ENCODE measurements around the gene SPRR2G.
A peak's percentile ranks its signal among the peaks of the same experiment; 100 is the strongest.
"Not testable (repeated sequence)": the region's sequence is repeated elsewhere in the genome, so short reads cannot be mapped to it uniquely, and the experiment has no call there.

SPRR2G gene

DNA sequence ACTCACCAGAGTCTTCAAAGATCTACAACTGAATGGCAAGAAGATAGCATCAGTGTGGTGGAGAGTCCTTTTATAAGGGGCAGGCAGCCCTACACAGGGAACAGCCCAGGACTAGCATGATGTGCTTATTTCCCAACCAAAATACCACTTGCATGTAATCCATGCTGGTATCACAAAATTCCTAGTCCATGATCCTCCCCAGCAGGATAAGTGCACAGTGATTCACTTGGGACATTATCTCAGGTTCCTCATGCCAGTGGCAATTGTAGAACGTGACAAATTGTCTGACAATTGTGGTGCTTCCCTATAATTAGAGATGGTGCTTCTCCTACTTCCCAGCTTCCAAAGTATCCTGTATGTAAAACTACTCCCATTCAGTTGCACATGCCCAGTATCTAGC lies at the start of gene SPRR2G:
TSS of gene SPRR2G (minus strand) at position 45 of the 400 bp plus-strand sequence. CDS start 780 bp downstream, outside the sequence.
- H3K27ac Mint-ChIP-seq: no peak within 1 kb of the TSS
- H3K36me3 Mint-ChIP-seq (ENCODE audit: low read depth): no peaks in the 10 kb centered on the region
- peaks cover 3% of the 10 kb centered on the region for H3K27me3 Mint-ChIP-seq (ENCODE audit: low read depth, poor library complexity)
- H3K4me3 Mint-ChIP-seq: no peak within 1 kb of the TSS
- peaks cover 10% of the 10 kb centered on the region for H3K9me3 Mint-ChIP-seq
- TF ChIP-seq CTCF (IDR thresholded peaks at IDR 0.05): no peak
- DNase-seq: no peak
- H3K4me1 Mint-ChIP-seq: no peaks in the 10 kb centered on the region

- no peak for TF ChIP-seq CTCF (IDR thresholded peaks at IDR 0.05)
- no peaks in the 10 kb centered on the region for H3K36me3 Mint-ChIP-seq (ENCODE audit: low read depth)
- peaks cover 9% of the 10 kb centered on the region for H3K27me3 Mint-ChIP-seq (ENCODE audit: low read depth, poor library complexity)
- no peak overlapping the region for H3K27ac Mint-ChIP-seq
- DNase-seq: no peak
- H3K4me1 Mint-ChIP-seq: no peaks in the 10 kb centered on the region
- H3K9me3 Mint-ChIP-seq: peaks cover 27% of the 10 kb centered on the region
- no peak overlapping the region for H3K4me3 Mint-ChIP-seq
These were observed 44.5 kb upstream of the SPRR2G start for GRCh38 chr1:153195216-153195615.

- no peak overlapping the region for H3K4me3 Mint-ChIP-seq
These were observed 43.8 kb upstream of the SPRR2G start for GRCh38 chr1:153194331-153195050.

GRCh38 chr1:153192697-153193096 lies 42.0 kb upstream of the SPRR2G start:
- H3K27ac Mint-ChIP-seq: no peak overlapping the region
- DNase-seq: peak; percentile 46
- H3K9me3 Mint-ChIP-seq: peaks cover 14% of the 10 kb centered on the region
- no peak overlapping the region for H3K4me3 Mint-ChIP-seq
- peaks cover 6% of the 10 kb centered on the region for H3K27me3 Mint-ChIP-seq (ENCODE audit: low read depth, poor library complexity)
- H3K36me3 Mint-ChIP-seq (ENCODE audit: low read depth): no peaks in the 10 kb centered on the region
- no peaks in the 10 kb centered on the region for H3K4me1 Mint-ChIP-seq
- TF ChIP-seq CTCF (IDR thresholded peaks at IDR 0.05): peak; percentile 34

More at GRCh38 chr1:153194331-153195050, 43.8 kb upstream of the SPRR2G start:
- Mint-ChIP-seq H3K9me3 (peaks cover 21% of the 10 kb centered on the region), H3K4me1 (no peaks in the 10 kb centered on the region), H3K27me3 (ENCODE audit: low read depth, poor library complexity) (peaks cover 6% of the 10 kb centered on the region), H3K36me3 (ENCODE audit: low read depth) (no peaks in the 10 kb centered on the region), H3K27ac (no peak overlapping the region)
- DNase-seq: no peak
- TF ChIP-seq CTCF (IDR thresholded peaks at IDR 0.05): no peak

GRCh38 chr1:153190373-153190772 lies 39.7 kb upstream of the SPRR2G start:
- peaks cover 23% of the 10 kb centered on the region for H3K9me3 Mint-ChIP-seq
- H3K27me3 Mint-ChIP-seq (ENCODE audit: low read depth, poor library complexity): peaks cover 3% of the 10 kb centered on the region
- H3K27ac Mint-ChIP-seq: no peak overlapping the region
- H3K4me3 Mint-ChIP-seq: no peak overlapping the region
- H3K4me1 Mint-ChIP-seq: no peaks in the 10 kb centered on the region
- DNase-seq: no peak
- TF ChIP-seq CTCF (IDR thresholded peaks at IDR 0.05): no peak
- H3K36me3 Mint-ChIP-seq (ENCODE audit: low read depth): no peaks in the 10 kb centered on the region

DNA sequence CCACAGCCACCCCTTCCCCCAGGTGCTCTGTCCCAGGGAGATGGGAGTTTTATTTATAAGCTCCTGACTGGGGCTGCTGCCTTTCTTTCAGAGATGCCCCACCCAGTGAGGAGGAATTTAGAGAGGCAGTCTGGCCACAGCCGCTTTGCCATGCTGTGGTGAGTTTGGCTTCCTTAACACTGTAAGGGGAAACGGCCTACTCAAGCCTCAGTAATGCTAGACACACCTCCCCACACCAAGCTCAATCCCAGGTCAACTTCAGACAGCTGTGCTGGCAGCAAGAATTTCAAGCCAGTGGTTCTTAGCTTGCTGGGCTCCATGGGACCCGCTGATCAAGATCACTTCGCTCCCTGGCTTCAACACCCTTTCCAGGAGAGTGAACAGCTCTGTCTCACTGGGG lies 37.6 kb upstream of the SPRR2G start:
- not testable (repeated sequence) for H3K27ac Mint-ChIP-seq; H3K4me3 Mint-ChIP-seq; H3K36me3 Mint-ChIP-seq (ENCODE audit: low read depth); DNase-seq; H3K4me1 Mint-ChIP-seq; H3K27me3 Mint-ChIP-seq (ENCODE audit: low read depth, poor library complexity)
- H3K9me3 Mint-ChIP-seq: peaks cover 27% of the 10 kb centered on the region
